Fibroblast of skin of scalp (primary cell): ENCODE data around the gene RNF128. TPM values are rescaled to one million over a fixed set of nuclear protein-coding genes. Genes with fewer than 3 reads are reported as not detected.

Source experiments
- DNase-seq: peaks from one replicate; pipeline ENCODE4 v3.0.0-alpha.2; 2013
- polyA plus RNA-seq, 2 experiments: library from polyadenylated mRNA; unstranded; fragments of 120-200 nt; gene quantifications; one replicate each; pipeline ENCODE4 v1.2.1, GENCODE V29; 2013; ENCODE audit not compliant: insufficient read length in 2 of 2

RNF128 gene, protein sequence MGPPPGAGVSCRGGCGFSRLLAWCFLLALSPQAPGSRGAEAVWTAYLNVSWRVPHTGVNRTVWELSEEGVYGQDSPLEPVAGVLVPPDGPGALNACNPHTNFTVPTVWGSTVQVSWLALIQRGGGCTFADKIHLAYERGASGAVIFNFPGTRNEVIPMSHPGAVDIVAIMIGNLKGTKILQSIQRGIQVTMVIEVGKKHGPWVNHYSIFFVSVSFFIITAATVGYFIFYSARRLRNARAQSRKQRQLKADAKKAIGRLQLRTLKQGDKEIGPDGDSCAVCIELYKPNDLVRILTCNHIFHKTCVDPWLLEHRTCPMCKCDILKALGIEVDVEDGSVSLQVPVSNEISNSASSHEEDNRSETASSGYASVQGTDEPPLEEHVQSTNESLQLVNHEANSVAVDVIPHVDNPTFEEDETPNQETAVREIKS
- 0.06 TPM for polyA plus RNA-seq (2013, experiment 1 of 2; ENCODE audit: insufficient read length)
- 0.21 TPM for polyA plus RNA-seq (2013, experiment 2 of 2; ENCODE audit: insufficient read length)

DNA sequence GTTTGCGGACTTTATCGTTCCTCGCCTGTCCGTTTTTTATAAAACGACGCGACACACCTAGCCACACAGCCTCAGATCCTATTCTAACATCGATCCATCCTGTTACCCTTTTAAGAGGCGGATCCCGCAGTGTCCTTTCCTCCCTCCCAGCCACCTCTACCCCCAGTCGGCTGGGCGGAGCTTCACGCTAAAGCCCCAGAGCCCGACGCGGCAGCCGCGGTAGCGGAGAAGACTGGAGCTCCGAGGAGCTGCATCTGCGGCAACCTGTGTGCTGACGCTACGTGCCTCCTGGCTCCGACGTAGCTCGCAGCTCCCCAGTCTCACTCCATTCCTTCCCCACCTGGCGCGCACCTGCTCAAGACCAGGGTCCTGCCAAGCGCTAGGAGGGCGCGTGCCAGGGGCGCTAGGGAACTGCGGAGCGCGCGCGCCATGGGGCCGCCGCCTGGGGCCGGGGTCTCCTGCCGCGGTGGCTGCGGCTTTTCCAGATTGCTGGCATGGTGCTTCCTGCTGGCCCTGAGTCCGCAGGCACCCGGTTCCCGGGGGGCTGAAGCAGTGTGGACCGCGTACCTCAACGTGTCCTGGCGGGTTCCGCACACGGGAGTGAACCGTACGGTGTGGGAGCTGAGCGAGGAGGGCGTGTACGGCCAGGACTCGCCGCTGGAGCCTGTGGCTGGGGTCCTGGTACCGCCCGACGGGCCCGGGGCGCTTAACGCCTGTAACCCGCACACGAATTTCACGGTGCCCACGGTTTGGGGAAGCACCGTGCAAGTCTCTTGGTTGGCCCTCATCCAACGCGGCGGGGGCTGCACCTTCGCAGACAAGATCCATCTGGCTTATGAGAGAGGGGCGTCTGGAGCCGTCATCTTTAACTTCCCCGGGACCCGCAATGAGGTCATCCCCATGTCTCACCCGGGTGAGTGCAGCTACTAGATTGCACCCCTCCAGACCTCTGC is at the start of gene RNF128:
Gene RNF128, plus strand, starts transcription at position 217 of the 953 bp plus-strand sequence. Its CDS starts 213 bp downstream, at position 430.
- peak; percentile 13 for DNase-seq

DNA sequence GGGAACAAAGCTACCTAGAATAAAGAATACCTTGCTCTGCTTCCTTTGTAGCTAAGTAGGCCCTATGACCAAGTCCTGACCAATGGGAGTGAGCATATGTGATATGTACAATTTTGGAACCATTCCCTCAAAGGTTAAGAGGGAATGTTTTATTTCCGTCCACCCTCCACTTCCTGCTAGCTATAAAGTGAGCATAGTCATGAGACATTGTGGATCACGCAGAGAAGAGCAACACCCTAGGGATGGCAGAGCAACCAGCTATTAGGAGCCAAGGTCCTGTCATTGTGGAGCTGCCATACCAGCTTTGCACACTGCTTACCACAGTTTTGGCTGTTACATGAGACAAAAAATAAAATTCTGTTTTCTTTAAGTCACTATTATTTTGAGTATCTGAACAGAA is 45.8 kb upstream of the RNF128 start:
- no peak for DNase-seq

DNA sequence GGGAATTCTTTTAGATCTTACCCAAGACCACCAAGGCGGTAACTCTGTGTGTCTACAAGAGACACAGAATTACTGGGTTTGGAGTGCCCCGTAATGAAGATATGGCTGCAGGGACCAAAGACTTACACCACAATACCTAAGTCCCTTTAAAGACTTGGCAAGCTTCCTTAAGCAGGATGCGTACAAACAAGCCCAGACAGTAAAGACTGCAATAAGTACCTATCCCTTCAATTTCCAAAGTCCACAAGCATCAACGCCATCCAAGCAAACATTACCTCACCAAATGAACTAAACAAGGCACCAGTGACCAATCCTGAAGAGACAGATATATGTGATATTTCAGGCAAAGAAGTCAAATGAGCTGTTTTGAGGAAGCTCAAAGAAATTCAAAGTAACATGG is 42.3 kb upstream of the RNF128 start:
- DNase-seq, result no peak

DNA sequence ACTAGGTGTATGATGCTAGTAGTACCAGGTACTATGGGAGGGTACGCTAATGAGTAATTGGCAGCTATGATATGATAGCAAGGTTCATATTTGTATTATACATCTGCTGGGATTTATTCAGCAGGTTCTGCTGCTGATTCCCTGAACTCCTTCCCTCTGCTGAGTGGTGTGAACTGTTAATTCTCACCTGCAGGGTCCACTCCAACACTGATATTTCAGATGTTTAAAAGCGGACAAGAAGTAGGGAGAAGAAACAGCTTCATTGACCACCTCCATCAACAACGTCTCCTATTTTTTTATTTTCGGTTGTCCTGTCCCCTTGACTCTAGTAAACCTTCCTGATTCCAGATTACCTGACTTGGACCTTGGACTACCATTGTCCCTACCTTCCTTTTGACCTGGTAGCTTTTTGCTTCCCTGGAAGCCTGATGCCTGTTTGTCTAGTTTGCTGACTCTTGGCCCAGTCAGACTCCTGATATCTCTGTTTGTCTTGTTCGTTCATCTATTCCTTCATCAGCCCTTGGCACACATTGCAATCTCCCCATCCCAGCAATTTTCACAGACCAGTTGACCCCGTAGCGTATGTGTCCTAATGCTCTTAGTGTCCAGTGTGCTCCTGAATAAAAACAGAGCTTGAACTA is 34.0 kb upstream of the RNF128 start:
- no peak for DNase-seq

DNA sequence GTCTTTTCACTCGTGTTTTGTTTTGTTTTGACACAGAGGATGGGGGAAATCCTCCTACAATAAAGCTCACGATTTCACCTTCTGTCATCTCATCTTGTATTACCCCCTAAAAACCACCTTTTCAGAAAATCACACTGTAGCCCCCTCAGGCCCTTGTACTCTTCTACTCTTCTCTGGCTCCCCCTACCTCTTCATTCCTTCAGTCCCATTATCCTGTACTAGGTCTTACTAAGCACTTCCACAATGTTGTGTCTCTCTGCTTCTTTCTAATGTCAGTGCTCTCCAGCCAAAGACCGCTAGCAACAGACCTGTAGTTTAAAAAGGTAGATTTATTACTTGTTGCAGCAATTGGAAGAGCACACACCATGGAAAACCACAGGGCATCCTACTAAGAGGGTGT is 30.0 kb upstream of the RNF128 start:
- no peak for DNase-seq

DNA sequence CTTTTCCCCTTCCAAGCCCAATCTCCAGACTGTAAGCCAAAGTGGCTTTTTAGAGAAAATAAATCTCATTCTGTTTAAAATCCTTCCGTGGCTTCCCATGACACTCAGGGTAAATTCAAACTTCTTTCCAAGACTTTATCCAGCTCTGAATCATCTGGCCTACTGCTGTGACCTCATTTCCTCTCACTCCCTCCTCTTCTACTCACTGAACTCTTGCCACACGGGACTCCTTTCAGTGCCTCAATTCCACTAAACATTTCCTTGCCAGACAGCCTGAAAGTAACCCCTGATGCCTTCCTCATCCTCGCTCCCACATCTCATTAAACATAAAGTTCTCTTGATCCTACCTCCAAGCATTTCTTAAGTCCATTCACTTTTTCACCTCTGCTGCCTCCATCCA is 27.8 kb upstream of the RNF128 start:
- DNase-seq, result no peak

DNA sequence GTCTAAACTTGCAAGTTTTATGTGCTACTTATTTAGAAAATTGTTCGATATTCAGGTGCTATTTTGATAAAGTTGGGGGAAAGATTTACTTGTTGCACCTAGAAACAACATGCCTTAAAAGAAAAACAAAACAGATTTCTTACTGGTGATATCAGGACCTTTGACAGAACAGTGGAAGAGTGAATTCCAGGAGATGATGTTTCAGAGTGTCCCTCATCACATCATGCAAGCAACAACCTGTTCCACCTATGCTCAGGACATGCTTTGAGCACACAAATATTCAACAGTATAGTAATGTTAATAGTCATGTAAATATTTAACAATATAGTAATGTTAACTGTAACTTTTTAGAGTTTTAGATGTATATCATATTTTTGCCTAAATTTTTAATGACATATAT is 23.9 kb upstream of the RNF128 start:
- DNase-seq, result no peak

DNA sequence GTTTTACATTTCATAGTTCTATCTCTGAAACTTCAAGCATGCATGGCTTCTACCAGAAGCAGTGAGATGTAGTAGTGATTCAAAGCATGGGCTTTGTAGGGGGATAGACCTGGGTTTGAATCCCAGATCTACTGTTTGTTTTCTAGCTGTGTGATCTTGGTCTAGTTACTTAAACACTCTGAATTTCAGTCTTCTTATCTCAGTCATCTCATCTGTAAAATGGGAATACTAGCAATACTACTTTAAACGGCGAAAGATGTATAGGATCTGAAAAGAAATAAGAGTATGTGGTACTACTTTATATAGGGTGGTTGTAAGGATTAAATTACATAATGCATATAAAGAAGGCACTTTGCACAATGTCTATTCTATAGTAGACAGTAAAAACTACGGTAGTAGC is 20.0 kb upstream of the RNF128 start:
- DNase-seq, result no peak

DNA sequence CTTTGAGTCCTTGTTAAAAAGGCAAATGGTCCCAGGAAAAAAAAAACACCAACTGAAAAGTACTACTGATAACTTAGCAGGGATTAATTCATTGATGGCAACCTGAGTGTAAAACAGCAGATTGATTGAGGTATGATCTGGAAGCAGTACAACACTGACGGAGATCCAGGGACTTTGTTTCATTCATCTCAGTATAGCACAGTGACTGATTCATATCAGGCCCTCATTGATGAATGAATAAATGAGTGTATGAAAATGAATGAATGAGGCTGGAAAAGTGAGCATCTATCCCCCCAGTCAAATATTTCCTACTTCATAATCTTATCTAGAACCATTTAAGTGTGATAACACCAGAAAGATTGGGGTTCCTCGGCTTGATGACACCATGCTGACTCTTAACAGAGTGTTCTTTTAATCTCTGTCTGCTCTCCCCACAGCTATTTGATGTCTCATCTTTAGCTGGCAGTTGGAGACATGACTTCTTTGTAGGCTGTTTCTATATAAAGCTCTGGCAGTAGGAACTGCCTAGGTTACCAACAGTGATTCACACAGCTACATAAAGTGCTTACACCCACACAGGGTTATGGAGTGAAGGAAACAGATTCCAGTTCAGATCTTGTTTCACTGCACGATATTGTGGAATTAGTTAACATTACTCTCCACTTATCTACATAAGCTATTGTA is 18.6 kb upstream of the RNF128 start:
- DNase-seq, result peak; percentile 83

DNA sequence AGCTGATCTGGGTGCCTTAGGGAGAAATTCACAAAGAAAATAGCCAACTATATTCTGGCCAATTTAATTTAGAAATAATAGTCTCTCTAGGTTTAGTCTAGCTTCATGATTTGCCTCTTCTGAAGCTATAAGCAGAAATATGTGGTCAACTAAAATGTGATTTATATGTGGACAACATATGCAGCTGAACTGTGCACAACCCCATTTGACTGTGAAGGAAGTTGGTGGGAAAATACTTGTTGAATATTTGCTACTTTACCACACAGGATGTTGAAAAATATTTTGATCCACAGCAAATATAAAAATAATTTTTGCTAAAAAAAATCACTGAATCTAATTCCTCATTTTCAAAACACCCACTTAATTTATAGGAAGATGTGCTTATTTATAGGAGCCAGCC is 15.7 kb upstream of the RNF128 start:
- peak; percentile 39 for DNase-seq

DNA sequence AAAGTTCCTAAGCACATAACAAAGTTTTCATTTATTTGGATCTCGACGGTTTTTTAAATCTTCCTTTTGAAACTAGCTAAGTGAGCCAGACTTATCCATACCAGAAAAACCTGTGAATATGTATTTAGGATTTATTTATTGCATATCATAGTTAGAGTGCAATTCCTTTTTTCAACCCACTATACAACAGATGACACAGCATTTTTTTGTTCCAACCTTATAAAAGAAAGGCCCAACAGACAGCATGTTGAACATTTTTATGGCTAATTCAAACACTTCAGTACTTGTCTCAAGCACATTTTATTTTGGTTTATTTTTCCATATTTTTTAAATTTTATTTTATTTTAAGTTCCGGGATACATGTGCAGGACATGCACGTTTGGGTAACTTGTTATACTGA is 15.1 kb upstream of the RNF128 start:
- DNase-seq, result no peak

DNA sequence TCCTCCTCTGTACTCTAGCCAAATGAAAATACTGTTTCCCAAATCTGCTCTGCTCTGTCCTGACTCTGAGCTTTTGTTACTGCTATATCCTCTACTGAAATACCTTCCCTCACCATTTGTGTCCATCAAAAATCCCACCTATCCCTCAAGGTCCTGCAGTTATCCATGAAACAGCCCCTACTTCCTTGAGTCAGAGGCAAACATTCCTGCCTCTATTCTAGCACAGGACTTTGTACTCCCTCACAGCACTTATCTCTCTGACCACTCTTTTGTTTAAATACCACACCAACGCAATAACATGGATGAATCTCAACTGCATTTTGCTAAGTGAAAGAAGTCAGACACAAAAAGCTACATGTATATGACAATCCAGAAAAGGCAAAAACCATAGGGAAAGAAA is 10.5 kb upstream of the RNF128 start:
- DNase-seq, result no peak

DNA sequence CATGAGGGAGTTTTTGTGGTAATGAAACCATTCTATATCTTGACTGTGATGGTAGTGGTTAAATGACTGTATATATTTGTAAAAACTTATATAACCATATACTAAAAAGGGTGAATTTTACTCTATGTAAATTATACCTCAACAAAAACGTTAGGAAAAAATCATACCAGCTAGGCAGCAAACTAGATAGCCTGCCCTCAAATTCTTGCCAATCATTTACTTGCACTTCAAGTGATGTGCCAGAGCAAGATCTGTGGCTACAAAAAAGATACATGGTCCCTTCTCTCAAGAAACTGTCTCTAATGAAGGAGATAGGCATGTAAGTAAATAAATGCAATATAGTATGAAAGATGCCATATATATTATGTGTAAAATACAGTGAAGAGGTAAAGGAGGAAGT is 10.0 kb upstream of the RNF128 start:
- DNase-seq, result no peak

DNA sequence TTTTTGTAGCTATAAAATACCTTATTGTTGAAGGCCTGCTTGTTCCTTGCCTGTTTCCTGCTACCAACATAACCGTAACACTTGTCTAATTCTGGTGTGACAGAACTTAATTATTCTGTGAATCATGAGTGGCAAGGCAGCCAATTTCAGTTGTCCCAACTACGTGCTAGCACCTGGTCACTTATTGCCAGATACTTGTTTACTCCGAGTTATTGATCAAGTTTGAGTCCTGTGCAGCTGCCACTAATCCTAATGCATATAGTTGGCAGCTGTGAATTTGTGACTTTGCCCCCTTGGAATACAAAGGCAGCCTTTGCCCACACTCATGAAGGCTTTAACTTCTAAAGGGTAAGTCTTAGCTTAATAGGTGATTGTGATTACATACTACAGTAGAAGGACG is 7.8 kb upstream of the RNF128 start:
- DNase-seq, result no peak

DNA sequence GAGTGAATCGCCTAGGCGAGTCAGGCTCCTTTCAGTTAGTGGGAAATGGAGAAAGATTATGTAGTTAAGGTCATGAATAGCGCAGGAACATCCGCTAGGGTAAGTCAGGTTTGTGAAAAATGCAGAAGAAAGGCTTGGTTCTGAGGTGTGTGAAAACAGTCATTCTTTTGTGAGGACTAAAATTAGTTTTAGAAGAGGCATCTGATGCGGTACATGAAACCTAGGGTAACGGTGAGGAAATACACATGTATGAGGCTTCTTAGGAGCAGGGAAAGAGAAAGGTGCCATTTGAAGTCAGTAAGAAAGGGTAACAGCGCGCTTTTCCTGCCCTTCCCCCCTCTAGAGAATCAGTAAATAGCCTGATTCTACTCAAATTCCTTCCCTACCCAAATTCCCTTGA is 570 bp upstream of the RNF128 start:
- no peak for DNase-seq

DNA sequence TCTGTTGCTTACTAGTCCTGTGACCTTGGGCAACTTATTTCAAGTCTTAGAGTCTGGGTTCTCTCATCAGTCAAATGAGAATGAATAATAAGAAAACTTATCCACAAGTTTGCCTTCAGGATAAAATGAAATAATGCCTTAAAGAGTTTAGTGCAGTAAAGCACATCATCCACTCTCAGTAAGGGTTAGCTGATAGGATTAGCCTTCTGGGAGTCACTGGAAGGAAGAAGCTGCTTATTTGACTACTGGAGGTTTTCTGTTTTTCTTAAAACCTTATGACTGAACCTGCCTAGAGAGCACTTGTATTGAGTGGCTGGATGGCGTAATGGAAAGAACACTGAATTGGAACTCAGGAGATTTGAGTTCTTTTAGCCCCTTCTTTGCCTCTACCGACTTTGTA is 1.8 kb downstream of the RNF128 start:
- no peak for DNase-seq

DNA sequence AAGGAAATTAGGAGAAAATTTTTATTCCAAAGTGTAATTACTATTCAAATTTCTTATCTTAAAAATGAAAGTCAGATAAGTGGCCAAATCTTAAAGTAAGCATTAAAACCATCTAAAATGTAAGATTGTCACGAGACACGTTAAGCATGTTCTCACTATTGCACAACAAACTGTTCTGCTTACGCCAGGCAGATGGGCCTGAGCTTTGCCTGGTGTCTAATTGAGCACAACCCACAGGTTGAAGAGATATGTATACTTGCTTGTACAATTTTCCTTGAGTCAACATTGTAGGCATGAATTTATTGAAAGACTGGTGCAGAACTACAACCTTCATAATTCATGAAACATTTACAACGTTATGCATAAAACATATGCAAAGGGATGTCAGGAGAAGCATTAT is 3.9 kb downstream of the RNF128 start:
- no peak for DNase-seq

DNA sequence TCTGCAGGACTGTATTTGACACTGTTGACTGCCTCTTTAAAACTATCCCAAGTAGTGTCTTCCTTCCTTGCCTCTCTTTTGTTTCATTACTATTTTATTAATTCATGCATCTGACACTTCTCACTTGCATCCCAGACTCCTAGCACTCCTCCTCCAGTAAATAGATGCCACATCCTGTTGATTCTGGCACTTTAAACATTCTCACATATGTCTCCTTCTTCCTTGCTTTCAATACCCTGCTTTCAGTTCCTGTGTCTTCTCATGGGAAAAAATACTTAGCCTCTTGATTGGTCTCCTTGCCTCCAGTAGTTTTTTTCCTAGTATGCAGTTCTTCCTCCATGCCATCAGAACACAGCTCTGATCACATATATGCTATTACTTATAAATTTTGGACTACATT is 5.1 kb downstream of the RNF128 start:
- no peak for DNase-seq

DNA sequence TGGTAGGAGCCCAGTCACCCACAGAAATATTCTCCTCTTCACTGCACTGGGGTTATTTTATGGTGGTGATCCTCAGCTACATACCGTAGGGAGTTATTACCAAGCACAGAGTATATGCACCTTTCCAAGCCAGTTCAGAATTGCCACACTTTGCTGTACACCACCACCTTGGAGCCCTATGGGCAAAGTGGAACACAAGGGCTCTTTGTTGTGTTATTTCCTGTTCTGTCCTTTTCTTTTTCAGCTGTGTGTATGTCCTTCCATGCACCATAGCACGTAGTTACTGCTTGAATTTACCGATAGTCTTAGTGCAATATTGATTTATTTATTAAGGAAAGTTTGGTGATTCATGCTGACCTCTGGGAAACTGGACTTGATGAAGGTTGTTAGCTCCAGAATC is 8.3 kb downstream of the RNF128 start:
- DNase-seq, result no peak

DNA sequence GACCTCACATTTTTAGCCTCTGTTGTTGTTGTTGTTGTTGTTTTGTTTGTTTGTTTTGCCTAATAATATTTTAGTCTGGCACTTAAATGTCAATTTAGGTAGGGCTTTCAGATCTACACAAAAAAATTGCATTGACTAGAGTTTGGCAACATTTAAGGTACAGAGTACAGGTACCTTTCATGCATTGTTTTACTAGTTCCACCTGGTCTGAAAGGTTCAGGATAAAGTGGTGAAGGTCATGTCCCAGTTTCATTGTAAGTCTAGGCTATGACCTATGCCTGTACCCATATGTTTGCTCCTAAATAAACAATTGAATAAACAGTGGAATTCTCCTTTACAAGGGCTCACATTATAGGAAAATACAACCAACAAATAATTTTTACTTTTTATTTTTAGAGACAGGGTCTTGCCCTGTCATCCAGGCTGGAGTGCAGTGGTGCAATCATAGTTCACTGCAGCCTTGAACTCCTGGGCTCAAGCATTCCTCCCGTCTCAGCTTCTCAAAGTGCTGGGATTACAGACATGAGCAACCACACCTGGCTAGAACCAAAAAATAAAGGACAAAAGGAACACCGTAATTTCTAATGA is 13.8 kb downstream of the RNF128 start:
- no peak for DNase-seq

DNA sequence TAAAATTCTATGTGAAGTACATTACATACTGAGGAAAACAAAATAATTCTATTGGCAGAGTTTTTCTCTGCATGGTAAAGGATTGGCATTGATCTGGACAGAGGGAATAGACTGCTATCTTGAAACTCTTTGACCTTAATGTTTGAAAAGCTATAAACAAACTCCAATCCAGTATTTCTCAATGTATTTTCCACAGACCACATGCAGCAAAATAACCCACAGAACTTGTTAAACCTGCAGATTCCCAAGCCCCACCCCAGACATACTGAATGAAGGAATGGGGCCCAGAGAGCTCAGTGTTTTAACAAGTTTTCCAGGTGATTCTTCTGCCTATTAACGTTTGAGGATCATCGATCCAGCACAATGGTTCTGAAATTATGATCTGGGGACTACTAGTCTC is 15.7 kb downstream of the RNF128 start:
- DNase-seq, result no peak

DNA sequence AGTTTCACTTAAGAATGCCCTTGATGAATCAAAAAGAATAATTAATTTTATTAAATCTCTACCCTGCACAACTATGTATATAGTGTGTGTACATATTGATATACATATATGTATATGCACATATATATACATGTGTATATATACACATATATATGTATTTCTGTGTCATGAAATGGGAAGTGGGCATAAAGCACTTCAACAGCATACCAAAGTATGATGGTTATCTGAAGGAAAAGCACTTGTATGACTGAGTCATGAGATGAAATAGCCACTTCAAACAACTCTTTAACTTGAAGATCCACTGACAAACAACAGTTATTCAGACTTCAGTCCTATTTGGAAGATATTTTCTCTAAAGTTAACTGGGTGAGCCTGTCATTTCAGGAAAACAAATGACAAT is 16.3 kb downstream of the RNF128 start:
- no peak for DNase-seq
